Measurements from ENCODE around the gene USP40. TPM values are rescaled to one million over a fixed set of nuclear protein-coding genes. Genes with fewer than 3 reads are reported as not detected.

Gene USP40
- total RNA-seq, 1 experiment from 2014 or later, result 62.0 TPM

DNA sequence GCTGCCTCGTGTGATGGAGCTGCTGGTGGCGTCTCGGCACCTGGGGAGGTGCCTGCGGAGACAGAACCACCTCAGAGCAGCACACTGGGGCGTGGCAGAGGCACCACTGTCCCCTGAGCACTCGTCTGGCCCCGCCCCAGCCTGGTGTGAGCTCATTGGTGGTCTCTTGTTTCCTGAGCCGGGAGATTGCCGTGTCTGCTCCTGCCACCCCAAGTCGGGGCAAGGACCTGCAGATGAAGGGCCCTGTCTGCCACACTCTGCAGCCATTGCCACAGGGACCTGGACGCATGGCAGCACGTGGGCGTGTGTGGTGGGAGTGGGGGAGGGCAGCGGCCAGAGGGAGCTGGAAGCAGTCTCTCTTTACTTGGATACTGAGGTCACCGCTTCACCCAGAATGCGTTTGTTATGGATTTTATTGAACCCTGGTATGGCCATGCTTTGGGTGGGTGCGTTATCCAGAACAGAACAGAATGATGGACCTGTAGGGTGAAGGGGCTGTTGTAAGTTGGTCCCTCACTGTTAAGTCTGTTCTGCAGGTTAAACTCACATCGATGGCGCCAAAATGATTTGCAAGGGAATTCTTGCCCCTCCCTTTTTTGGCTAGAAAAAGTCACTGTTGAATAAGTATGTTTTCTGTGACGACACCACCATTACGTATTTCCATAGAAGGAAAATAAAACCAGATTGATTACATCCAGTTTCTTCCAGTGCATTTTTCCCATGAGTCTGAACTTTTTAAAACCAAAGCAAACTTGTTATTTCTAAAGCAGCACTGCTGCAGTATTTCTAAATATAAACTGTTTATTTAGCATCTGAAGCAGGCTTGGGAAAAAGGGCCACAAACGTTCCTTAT is 92.0 kb downstream of the USP40 start:
- no peak for DNase-seq (ENCODE audit: low spot score)

DNA sequence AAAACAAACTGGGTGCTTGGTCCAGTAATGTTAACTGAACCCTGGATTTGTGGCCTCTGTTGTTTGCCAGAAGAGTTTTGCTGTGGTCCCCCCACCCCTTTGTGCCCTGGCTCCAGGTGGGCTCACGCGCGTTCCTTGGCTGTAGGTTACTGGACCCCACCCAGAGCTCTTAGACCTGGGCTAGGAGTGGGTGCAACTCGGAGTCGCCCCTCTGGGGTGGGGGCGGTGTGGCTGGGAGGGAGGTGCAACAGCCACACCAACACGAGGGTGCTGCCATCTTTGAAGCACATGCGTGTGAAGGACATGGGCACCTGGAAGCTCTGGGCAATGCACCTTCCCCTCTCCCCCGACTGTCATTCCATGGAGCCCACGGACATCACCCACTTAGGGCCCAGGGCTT is 92.7 kb downstream of the USP40 start:
- DNase-seq (ENCODE audit: low spot score), result no peak

DNA sequence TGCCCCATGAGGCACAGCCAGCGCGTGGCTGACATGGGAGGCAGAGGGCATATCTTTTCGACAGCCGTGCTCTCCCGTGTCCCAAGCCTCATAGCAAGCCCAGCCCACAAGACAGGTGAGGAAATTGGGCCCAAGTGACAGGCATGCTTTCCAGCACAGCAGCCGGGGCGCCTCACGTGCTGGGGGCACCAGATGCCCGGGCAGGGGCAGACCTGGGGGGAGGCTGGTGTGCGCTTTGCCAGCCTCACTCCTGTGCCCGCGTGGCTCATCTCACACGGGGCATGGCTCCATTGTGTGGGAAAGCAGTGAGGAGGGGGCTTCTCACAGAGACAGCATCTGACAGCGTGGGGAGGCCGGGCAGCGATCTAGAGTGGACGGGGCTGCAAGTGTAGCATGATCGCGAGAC is 93.2 kb downstream of the USP40 start:
- no peak for DNase-seq (ENCODE audit: low spot score)

DNA sequence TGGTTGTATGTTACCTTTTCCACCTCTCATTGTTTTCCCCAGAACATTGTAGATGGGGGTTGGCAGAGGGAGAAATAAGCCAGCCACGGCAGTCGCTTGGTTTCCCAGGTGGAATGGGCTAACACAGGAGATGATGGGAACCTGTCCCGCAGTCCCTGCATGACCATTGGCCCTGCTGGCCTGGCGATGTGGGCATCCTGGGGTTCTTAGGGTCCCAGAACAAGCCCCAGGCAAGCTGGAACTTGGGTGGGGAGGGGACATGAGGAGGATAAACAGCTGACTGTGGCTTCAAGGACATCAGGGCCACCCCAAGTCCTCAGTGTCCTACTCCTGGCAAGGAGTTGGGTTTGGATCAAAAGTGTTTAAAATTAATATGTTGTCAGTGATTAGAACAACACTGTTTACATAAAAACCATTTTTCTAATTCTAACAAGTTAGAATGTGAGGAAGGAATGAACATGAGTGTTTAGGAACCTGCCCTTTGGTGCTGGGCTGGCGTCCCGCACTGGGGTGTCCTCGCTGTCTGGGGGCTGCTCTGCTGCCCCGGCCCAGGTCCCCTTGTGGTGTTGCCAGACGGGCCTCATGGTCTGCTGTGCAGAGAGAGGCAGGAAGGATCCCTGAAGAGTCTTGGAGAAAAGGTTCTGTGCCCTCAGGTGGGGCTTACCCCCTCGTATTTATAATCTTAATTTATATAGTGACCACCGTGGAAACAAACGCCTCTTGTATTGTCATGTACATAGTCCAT is 95.1 kb downstream of the USP40 start:
- no peak for DNase-seq (ENCODE audit: low spot score)

DNA sequence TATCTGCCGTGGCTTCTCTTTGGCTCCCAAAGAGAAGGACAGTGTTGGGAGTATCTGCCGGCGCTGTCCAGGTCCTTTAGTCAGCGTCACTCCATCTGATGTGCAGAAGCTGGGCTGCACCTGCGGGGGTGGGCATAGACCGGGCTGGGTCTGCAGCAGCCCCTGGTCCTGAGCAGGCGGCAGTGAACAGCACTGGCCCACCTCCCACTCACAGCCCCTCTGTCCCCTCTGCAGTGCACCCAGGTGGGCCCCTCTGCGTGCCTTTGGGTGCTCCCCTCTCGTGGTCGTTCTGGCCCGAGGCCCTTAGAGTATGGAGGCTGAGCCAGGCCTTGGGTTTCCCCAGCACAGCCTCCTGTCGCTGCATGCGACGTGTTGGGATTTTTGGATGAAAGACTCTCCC is 95.7 kb downstream of the USP40 start:
- DNase-seq (ENCODE audit: low spot score), result no peak

DNA sequence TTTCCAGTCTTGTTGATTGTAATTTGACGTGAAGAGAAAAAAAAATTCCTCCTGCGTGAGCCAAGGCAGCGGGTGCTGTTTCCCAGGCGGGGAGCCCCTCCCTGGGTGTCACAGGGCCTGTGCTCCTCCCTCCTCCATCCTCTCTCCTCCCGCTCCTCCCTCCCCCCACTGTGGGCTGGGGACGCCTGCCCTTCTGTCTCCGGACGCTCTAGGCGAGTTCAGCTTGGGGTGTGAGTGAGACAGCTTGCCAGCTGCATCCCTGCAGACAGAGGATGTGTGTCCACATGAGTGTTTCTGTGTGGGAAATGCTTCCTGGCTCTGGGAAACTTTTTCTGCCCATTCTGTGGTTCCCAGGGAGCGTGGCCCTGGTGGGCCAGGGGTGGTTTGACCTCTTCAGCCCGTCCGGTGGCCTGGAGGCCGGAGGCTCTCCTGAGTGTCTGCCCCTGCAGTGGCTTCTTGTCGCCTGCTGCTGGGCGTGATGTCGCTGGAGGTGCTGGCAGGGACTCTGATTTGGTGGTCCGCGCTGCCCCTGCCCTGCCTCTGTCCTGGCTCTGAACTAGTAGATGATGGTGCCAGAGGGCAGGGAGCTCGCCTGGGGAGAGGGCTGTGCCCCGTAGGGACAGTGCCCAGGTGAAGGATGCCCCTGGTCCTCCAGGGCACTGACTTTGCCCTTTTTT is 96.4 kb downstream of the USP40 start:
- no peak for DNase-seq (ENCODE audit: low spot score)

DNA sequence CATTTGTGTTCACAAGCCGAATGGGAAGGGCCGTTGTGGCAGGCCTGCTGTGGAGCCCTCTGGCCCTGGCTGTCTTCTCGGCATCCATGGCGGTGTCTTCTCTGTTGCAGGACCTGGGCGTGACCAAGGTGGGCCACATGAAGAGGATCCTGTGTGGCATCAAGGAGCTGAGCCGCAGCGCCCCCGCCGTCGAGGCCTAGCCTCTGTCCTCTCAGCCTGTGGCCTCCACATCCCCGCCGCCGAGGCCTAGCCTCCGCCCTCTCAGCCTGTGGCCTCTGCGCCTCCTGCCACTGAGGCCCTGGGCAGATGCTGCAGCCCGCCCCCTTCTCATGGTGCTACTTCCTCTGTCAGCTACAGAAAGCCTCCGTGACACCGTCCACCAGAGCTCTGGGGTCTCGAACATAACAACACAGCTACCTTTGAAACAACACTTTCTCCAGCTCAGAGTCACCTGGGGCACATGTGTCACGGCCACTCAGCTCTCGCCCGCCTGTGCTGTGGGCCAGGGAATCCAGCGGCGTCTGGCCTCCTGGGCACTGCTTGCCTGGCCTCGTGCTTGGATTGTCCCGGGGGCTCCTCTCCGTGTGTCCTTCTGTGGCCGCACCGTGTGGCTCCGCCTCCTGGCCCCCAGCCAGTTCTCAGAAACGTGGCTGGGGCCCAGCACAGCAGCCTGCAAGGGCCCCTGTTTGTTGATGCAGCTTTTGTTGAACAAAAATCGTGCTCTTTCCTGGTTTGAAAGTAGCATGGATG is 97.1 kb downstream of the USP40 start:
- no peak for DNase-seq (ENCODE audit: low spot score)

DNA sequence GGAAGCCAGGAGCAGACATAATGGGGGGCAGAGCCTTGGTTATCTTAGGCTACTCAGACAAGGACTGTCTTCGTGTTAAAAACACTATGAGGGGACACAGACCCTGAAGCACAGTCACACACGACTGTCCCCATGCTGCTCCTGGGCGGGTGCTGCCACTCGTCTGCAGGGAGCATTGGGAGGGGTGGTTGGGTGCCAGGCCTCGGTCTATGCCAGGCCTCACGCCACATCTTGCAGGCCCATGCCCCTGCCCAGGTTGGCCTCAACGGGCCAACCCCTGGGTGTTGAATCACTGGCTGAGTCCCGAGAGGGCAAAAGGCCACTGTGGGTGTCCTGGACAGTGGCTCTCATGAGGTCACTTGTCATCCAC is 97.9 kb downstream of the USP40 start:
- DNase-seq (ENCODE audit: low spot score), result no peak

DNA sequence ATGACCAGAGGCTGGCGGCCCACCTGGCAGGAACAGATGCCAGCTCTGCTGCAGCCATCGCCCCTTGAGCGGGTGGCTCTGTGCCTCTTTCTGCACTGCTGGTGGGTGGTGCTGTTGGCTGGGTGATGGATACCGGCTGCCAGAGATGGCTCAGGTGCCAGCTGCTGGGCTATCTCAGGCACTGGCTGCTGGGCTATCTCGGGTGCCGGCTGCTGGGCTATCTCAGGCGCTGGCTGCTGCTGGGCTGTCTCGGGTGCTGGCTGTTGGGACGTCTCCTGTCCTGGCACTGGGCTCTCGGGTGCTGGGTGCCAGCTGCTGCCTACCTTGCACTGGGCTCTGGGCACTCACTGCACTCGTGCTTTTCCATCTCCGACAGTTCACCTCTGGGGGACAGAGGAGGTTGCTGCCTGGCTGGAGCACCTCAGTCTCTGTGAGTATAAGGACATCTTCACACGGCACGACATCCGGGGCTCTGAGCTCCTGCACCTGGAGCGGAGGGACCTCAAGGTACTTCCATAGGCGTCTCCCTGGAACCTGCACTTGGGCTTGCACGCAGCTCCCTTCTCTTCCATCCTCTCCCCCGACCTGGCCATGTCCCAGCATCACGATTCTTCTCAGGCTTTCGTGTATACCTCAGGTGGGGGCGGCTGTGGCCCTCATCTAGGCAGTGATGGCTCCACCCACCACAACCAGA is 98.4 kb downstream of the USP40 start:
- DNase-seq (ENCODE audit: low spot score), result no peak

DNA sequence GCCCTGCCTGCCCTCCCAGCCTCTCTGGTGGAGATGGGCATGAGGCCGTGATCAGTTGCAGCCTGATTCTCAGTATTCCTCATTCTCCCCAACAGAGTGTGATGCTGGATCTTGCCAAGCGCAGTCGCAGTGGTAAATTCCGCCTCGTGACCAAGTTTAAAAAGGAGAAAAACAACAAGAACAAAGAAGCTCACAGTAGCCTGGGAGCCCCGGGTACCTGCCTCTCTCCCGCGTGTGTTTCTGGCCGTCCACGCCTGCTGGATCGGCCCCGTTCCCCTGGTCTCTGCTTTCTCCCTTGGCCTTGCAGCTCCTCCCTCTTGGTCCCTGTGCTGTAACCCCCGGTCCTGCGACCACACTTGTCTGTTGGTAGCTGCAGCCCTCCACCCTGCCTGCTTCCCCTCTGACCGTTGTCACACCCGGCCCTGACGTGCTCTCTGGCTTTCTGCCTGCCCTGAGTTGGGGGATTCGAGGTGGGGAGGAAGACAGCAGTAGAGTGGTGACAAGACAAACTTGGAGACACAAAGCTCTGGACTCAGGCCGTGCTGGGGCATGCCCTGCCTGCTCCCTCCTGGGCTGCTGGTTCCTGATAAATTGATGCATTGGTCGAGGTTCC is 99.5 kb downstream of the USP40 start:
- no peak for DNase-seq (ENCODE audit: low spot score)

DNA sequence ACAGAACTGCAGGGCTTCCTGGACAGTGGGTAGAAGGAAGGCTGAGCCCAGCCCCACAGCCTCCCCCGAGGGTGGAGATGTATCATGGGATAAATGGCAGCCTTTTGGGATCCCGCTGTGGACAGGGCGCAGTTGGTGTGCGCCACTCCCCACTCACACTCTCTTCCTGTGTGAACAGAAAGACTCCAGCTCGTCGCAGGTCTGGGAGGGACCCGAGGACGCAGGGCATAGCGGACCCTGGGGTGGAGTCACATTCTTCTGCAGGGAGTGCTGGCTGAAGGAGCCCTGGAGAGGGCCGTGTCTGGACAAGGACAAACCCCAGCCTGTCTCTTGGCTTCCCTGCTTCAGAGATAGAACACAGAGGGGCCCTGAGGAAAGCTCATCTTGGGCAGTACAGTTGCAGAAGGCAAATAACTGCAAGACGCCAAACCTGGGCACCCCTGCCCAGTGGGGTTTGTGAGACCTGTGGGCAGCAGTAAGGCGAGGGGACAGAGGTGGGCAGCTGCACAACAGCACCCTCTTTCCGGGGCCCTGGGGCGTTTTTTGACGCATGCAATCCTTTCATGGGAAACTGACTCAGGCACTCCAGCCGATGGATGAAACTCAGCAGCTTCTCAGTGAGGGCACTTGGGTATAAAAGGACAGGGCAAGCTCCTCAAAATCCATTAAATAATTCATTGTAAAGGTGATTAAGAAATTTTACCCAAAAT is 101.9 kb downstream of the USP40 start:
- DNase-seq (ENCODE audit: low spot score), result no peak

DNA sequence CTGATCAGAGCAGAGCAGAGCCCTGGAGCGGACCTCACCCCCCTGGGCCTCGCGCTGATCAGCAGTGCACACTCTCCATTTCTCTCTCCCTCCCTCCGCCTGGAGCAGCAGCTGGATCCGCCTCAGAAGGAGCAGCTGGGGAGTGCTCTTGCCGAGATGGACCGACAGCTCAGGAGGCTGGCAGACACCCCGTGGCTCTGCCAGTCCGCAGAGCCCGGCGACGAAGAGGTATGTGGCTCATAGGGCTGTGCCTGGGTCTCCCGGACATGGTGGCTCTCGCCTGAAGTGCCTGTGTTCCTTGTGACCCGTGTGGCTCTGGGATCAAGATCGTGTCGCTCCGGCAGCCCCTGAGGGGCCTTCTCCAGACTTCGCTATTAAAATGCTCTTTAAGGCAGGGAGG is 102.5 kb downstream of the USP40 start:
- no peak for DNase-seq (ENCODE audit: low spot score)

DNA sequence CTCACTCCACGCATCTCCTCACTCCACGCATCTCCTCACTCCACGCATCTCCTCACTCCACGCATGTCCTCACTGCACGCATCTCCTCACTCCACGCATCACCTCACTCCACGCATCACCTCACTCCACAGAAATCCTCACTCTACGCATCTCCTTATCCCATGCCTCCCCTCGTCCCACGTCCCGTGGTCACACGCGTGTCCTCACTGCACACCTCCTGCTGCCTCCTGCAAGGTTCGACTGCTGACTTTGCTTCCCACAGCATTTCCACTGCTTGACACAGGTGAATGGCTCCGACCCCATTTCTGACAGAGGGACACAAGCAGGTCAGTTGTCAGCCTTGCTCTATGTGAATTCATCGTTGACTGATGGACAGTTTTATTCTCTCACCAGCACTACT is 103.0 kb downstream of the USP40 start:
- DNase-seq (ENCODE audit: low spot score), result no peak

DNA sequence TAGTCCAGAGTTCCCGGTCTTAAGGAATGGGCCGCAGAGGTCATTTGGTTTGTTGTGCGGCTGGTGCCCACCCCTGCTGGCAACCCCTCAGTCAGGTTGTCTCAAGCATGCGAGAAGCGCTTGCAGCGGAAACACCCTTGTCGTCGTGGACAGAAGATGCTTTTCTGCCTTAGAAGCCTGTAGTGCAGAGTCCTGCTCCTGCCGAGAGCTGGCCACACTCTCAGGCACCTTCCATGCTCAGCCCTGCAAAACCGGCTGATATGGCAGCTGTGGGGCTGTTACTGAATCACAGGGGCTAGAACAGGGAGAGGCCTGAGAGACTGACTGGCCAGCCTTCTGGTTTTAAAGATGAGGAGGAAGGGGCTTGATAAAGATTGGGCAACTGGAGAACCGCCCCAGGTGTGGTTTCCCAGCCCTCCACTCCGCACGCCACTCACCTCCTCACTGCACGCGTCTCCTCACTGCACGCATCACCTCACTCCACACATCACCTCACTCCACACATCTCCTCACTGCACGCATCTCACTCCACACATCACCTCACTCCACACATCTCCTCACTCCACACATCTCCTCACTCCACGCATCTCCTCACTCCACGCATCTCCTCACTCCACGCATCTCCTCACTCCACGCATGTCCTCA is 103.6 kb downstream of the USP40 start:
- DNase-seq (ENCODE audit: low spot score), result no peak

DNA sequence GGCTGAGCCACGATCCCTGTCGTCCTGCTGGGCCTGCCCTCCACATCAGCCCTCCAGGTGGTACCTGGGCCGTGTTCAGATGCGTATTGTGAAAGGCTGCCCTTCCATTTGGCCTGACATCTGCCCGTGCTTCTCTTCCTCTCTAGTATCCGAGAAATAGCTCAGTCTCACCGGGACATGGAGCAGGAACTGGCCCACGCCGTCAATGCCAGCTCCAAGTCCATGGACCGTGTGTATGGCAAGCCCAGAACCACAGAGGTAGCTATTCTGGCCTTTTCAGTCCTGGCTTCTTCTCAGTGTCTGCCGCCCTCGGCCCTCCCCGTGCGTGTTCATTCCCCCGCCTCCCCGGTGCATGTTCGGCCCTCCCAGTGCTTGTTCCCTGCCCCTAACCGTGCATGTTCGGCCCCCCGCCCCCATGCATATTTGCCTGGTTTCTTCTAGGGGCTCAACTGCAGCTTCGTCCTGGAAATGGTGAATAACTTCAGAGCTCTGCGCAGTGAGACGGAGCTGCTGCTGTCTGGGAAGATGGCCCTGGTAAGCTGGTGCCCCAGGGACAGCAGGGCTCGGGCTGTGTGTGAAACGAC is 104.3 kb downstream of the USP40 start:
- DNase-seq (ENCODE audit: low spot score), result no peak

DNA sequence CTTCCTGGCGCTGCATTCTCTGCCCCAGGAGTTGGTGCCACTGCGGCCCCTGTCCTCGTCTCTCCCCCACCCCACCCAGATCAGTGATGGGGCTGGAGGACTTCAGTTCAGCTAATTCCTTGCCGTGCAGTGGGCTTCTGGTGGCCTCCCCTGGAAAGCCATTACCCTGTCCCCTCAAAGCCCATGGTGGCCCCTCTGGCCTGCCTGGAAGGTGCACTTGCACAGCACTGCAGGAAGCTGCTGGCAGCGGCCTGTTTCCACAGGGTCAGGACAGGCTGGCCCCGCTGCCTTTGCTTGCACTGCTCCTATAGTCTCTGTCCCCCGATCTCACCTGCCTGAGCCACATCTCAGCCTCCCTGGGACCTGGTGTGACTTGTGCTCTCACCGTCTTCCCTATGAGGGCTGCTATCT is 105.1 kb downstream of the USP40 start:
- DNase-seq (ENCODE audit: low spot score), result no peak

DNA sequence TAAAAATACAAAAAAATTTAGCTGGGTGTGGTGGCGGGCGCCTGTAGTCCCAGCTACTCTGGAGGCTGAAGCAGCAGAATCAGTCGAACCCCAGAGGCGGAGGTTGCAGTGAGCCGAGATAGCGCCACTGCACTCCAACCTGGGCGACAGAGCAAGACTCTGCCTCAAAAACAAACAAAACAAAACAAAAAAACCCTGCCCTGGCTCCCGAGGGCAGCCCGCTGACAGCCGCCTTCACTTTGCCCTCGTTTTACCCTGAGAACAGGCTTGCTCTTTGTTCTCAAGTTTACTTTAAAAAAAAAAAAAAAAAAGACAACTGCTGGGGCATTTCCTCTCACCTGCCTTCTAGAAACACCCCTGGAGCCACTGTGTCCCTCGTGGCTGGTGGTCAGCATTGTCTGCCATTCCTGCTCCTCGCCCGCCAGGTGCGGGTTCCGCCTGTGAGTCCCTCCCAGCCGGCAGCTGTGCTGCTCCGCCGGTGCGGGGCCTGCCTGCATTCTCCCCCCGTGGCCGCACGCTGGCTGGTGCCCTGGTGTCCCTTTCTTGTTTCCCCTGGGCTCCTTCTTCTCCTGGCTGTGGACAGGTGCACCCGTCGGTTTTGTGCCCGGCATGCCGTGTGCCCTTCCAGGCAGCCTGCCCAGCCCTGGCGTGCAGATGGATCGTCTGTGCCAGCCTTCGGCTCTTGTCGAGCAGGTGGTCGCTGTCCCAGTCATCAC is 105.7 kb downstream of the USP40 start:
- DNase-seq (ENCODE audit: low spot score), result no peak

DNA sequence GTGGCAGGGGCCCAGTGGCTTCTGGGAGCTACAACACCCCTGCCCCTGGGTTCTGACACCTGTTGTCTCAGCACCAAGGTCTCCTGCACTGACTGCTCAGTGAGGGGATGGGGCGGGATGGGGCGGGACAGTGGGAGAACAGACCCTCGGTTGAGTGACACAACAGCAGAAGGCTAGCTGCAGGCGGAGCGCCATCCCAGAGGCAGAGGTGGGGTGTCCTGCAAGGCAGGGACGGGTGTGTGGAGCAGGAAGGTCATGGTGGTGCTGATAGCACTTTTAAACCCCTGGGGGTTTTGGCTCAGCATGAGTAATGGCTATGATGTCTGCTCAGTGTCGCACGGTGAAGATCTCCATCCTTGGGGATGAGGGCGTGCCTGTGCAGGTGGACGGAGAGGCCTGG is 107.2 kb downstream of the USP40 start:
- DNase-seq (ENCODE audit: low spot score), result no peak

DNA sequence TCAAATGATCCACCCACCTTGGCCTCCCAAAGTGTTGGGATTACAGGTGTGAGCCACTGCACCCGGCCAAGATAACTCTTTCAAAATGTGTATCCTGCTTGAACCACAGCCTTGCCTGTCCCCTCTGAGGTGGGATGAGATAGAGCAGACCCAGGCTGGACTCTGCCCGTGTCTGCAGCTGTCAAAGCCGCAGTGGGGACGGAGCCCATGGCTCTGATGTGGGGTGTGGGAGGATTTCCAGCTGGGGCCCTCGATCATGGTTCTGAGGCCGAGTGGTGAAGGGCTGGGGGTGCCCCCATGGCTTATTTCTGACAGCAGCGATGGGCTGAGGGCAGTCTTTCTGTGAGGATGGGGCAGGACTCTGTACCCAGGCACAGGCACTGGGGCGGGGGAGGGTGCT is 107.8 kb downstream of the USP40 start:
- no peak for DNase-seq (ENCODE audit: low spot score)
